ENCODE results near the gene SCFD2.
A peak's percentile ranks its signal among the peaks of the same experiment; 100 is the strongest.

SCFD2 gene

GRCh38 chr4:53321984-53322289 lies 43.9 kb downstream of the SCFD2 start:
- peaks cover 3% of the 10 kb centered on the region; the same call in 1 of the 2 replicates for H3K36me3 ChIP-seq
- H3K4me3 ChIP-seq (ENCODE audit: low read depth, low read length), result no peak overlapping the region
- H3K4me1 ChIP-seq, result peaks cover 6% of the 10 kb centered on the region
- DNase-seq, result no peak
- no peaks in the 10 kb centered on the region for H3K27me3 ChIP-seq
- TF ChIP-seq CTCF (IDR thresholded peaks at IDR 0.05; ENCODE audit: low read depth, low read length), result no peak
- no peaks in the 10 kb centered on the region; the same call in 1 of the 2 replicates for H3K9me3 ChIP-seq

GRCh38 chr4:53321151-53321983 lies 44.5 kb downstream of the SCFD2 start:
- H3K4me3 ChIP-seq (ENCODE audit: low read depth, low read length), result no peak overlapping the region
- no peak for TF ChIP-seq CTCF (IDR thresholded peaks at IDR 0.05; ENCODE audit: low read depth, low read length)
- peaks cover 6% of the 10 kb centered on the region for H3K4me1 ChIP-seq
- H3K36me3 ChIP-seq, result peaks cover 3% of the 10 kb centered on the region; the same call in 1 of the 2 replicates
- H3K27me3 ChIP-seq, result no peaks in the 10 kb centered on the region
- no peaks in the 10 kb centered on the region; the same call in 1 of the 2 replicates for H3K9me3 ChIP-seq
- DNase-seq, result no peak

- TF ChIP-seq CTCF (IDR thresholded peaks at IDR 0.05; ENCODE audit: low read depth, low read length), result no peak
- H3K4me1 ChIP-seq, result peaks cover 3% of the 10 kb centered on the region; the same call in 1 of the 2 replicates
- DNase-seq, result no peak
- H3K27me3 ChIP-seq, result no peaks in the 10 kb centered on the region
- H3K9me3 ChIP-seq, result no peaks in the 10 kb centered on the region
- H3K4me3 ChIP-seq (ENCODE audit: low read depth, low read length), result no peak overlapping the region
- peaks cover 20% of the 10 kb centered on the region for H3K36me3 ChIP-seq
Measured at GRCh38 chr4:53315300-53315699, 50.6 kb downstream of the SCFD2 start.

- no peak for TF ChIP-seq CTCF (IDR thresholded peaks at IDR 0.05; ENCODE audit: low read depth, low read length)
- peaks cover 17% of the 10 kb centered on the region for H3K36me3 ChIP-seq
- H3K4me1 ChIP-seq, result peaks cover 3% of the 10 kb centered on the region; the same call in 1 of the 2 replicates
- H3K27me3 ChIP-seq, result no peaks in the 10 kb centered on the region
- no peak for DNase-seq
- H3K9me3 ChIP-seq, result no peaks in the 10 kb centered on the region
- no peak overlapping the region for H3K4me3 ChIP-seq (ENCODE audit: low read depth, low read length)
Measured at GRCh38 chr4:53314252-53314651, 51.6 kb downstream of the SCFD2 start.

GRCh38 chr4:53313510-53313909 lies 52.4 kb downstream of the SCFD2 start:
- no peaks in the 10 kb centered on the region for H3K9me3 ChIP-seq
- no peaks in the 10 kb centered on the region for H3K27me3 ChIP-seq
- TF ChIP-seq CTCF (IDR thresholded peaks at IDR 0.05; ENCODE audit: low read depth, low read length), result peak; percentile 58
- peak; percentile 20 for DNase-seq
- H3K36me3 ChIP-seq, result peaks cover 17% of the 10 kb centered on the region
- peaks cover 3% of the 10 kb centered on the region; the same call in 1 of the 2 replicates for H3K4me1 ChIP-seq
- no peak overlapping the region for H3K4me3 ChIP-seq (ENCODE audit: low read depth, low read length)

GRCh38 chr4:53309321-53310040 lies 56.4 kb downstream of the SCFD2 start:
- TF ChIP-seq CTCF (IDR thresholded peaks at IDR 0.05; ENCODE audit: low read depth, low read length), result no peak
- H3K4me3 ChIP-seq (ENCODE audit: low read depth, low read length), result no peak overlapping the region
- no peaks in the 10 kb centered on the region for H3K9me3 ChIP-seq
- H3K36me3 ChIP-seq, result peaks cover 23% of the 10 kb centered on the region
- DNase-seq, result no peak
- H3K4me1 ChIP-seq, result no peaks in the 10 kb centered on the region; the same call in 1 of the 2 replicates
- H3K27me3 ChIP-seq, result no peaks in the 10 kb centered on the region
